Mesenchymal stem cell (in vitro differentiated cells and primary cell): ENCODE results near the gene MGMT.

Source experiments
- DNase-seq: peaks from one replicate; pipeline ENCODE4 v3.0.0-alpha.2; 2013
- H2AFZ ChIP-seq: one replicate; pipeline ENCODE4 v1.6.1; 2013; ENCODE audit warnings: low read depth, mild to moderate bottlenecking, control low read depth, inconsistent platforms, low read length, moderate library complexity
- H2AK5ac ChIP-seq: 2 replicates; pipeline ENCODE4 v1.6.1; 2013; ENCODE audit warnings: low read length, moderate library complexity, mild to moderate bottlenecking, inconsistent platforms; ENCODE audit not compliant: severe bottlenecking
- H2BK120ac ChIP-seq: one replicate; pipeline ENCODE4 v1.6.1; 2013; ENCODE audit warnings: low read depth, mild to moderate bottlenecking, inconsistent platforms, low read length, moderate library complexity
- H2BK12ac ChIP-seq, 2 experiments: one replicate each; pipeline ENCODE4 v1.6.1; 2013; ENCODE audit warnings: inconsistent platforms in 2 of 2, low read length in 2 of 2, mild to moderate bottlenecking in 2 of 2, moderate library complexity in 2 of 2, control low read depth in 1 of 2
- H2BK15ac ChIP-seq: one replicate; pipeline ENCODE4 v1.6.1; 2013; ENCODE audit warnings: mild to moderate bottlenecking, low read depth, inconsistent platforms; ENCODE audit not compliant: poor library complexity, severe bottlenecking
- H2BK5ac ChIP-seq: 2 replicates; pipeline ENCODE4 v1.6.1; 2013; ENCODE audit warnings: low read depth, mild to moderate bottlenecking, low read length, control low read depth, inconsistent platforms; ENCODE audit not compliant: poor library complexity, severe bottlenecking
- H3K14ac ChIP-seq, 2 experiments: one replicate each; pipeline ENCODE4 v1.6.1; 2013; ENCODE audit warnings: inconsistent platforms in 2 of 2, low read length in 2 of 2, control low read depth in 1 of 2, mild to moderate bottlenecking in 1 of 2, moderate library complexity in 1 of 2
- H3K18ac ChIP-seq, 2 experiments: one replicate each; pipeline ENCODE4 v1.6.1; 2013; ENCODE audit warnings: inconsistent platforms in 2 of 2, low read length in 2 of 2, control low read depth in 1 of 2, low read depth in 1 of 2, mild to moderate bottlenecking in 1 of 2
- H3K23ac ChIP-seq, 2 experiments: one replicate each; pipeline ENCODE4 v1.6.1; 2013; ENCODE audit warnings: inconsistent platforms in 2 of 2, low read length in 2 of 2, mild to moderate bottlenecking in 2 of 2, moderate library complexity in 2 of 2, control low read depth in 1 of 2
- H3K27ac ChIP-seq: 2 replicates; pipeline ENCODE4 v1.5.1; 2013; ENCODE audit warnings: mild to moderate bottlenecking, moderate library complexity, low read length, control low read depth, inconsistent platforms; ENCODE audit not compliant: poor library complexity, severe bottlenecking
- H3K27me3 ChIP-seq, 2 experiments: 2 replicates each; pipeline versions ENCODE4 v1.6.1 to v1.7.0; 2013; ENCODE audit warnings: low read length in 2 of 2, mild to moderate bottlenecking in 2 of 2, moderate library complexity in 2 of 2, control low read depth in 1 of 2, inconsistent platforms in 1 of 2; ENCODE audit not compliant: control insufficient read depth in 1 of 2, insufficient read depth in 1 of 2
- H3K36me3 ChIP-seq, 2 experiments: 2 replicates each; pipeline versions ENCODE4 v1.6.1 to v1.7.0; 2013; ENCODE audit warnings: low read length in 2 of 2, control low read depth in 1 of 2, inconsistent platforms in 1 of 2, low read depth in 1 of 2, mild to moderate bottlenecking in 1 of 2; ENCODE audit not compliant: insufficient read depth in 2 of 2, control insufficient read depth in 1 of 2
- H3K4ac ChIP-seq, 2 experiments: one replicate each; pipeline ENCODE4 v1.6.1; 2013; ENCODE audit warnings: inconsistent platforms in 2 of 2, low read length in 2 of 2, mild to moderate bottlenecking in 2 of 2, moderate library complexity in 2 of 2, control low read depth in 1 of 2, low read depth in 1 of 2
- H3K4me1 ChIP-seq: 2 replicates; pipeline ENCODE4 v1.6.1; 2013; ENCODE audit warnings: low read depth, low read length, control low read depth; ENCODE audit not compliant: control insufficient read depth, insufficient read depth
- H3K4me2 ChIP-seq: 2 replicates; pipeline ENCODE4 v1.6.1; 2013; ENCODE audit warnings: low read length, mild to moderate bottlenecking, inconsistent platforms; ENCODE audit not compliant: poor library complexity, severe bottlenecking
- H3K4me3 ChIP-seq, 2 experiments: 2 replicates each; pipeline versions ENCODE4 v1.5.1 to v1.7.0; 2013; ENCODE audit warnings: low read length in 2 of 2, mild to moderate bottlenecking in 2 of 2, control low read depth in 1 of 2, low read depth in 1 of 2; ENCODE audit not compliant: insufficient read depth in 1 of 2
- H3K79me1 ChIP-seq: replicated peaks from 2 replicates; pipeline ENCODE4 v1.6.1; 2013; ENCODE audit warnings: mild to moderate bottlenecking, control low read depth, low read length, inconsistent platforms; ENCODE audit not compliant: poor library complexity, severe bottlenecking
- H3K9ac ChIP-seq: 2 replicates; pipeline ENCODE4 v1.7.0; 2013; ENCODE audit warnings: mild to moderate bottlenecking, low read length, moderate library complexity
- H3K9me3 ChIP-seq: 2 replicates; pipeline ENCODE4 v1.7.0; 2013; ENCODE audit warnings: mild to moderate bottlenecking, low read length; ENCODE audit not compliant: control insufficient read depth
- H4K8ac ChIP-seq: one replicate; pipeline ENCODE4 v1.6.1; 2013; ENCODE audit warnings: inconsistent platforms, mild to moderate bottlenecking, low read length, moderate library complexity
- H4K91ac ChIP-seq: one replicate; pipeline ENCODE4 v1.6.1; 2013; ENCODE audit warnings: mild to moderate bottlenecking, low read length, inconsistent platforms
- WGBS: methylation state at CpG from one replicate; pipeline ENCODE4 v1.1.7; 2013; ENCODE audit warnings: mixed read lengths; 5-methylcytosine and 5-hydroxymethylcytosine counted together

The MGMT gene

GRCh38 chr10:129641351-129641750 lies 174.3 kb downstream of the MGMT start:
- Histone ChIP-seq H4K91ac (no peak overlapping the region), H3K4me2 (no peak overlapping the region), H3K9me3 (peaks cover 1% of the 10 kb centered on the region), H2BK5ac (no peak overlapping the region), H3K4me3 (no peak overlapping the region), H3K27ac (no peak overlapping the region), H3K4ac (no peak overlapping the region), H3K36me3 (peaks cover under 1 to 6% of the 10 kb centered on the region in 2 experiments), H3K4me1 (peaks cover 10% of the 10 kb centered on the region), H3K14ac (no peak overlapping the region), H2BK15ac (no peak overlapping the region), H2BK12ac (no peak overlapping the region), H2AK5ac (no peak overlapping the region), H3K9ac (no peak overlapping the region), H3K79me1 (peaks cover 5% of the 10 kb centered on the region), H2AFZ (no peak overlapping the region), H4K8ac (no peak overlapping the region), H3K18ac (no peak overlapping the region), H2BK120ac (no peak overlapping the region), H3K23ac (no peak overlapping the region), H3K27me3 (no peaks in the 10 kb centered on the region)
- no CpG with 5 or more reads among the region's 2 CpGs for WGBS
- DNase-seq = no peak

- H3K36me3 ChIP-seq = peaks cover 0 to 6% of the 10 kb centered on the region in 2 experiments
- peak overlapping the region; percentile 36 for H3K27ac ChIP-seq
- no peak overlapping the region for H2AK5ac ChIP-seq
- H4K8ac ChIP-seq = no peak overlapping the region
- no peak overlapping the region for H2BK5ac ChIP-seq
- no peak overlapping the region for H2BK12ac ChIP-seq
- H3K9ac ChIP-seq = no peak overlapping the region
- no peak overlapping the region for H3K23ac ChIP-seq
- H3K18ac ChIP-seq = no peak overlapping the region
- DNase-seq = no peak
- H2BK15ac ChIP-seq = no peak overlapping the region
- H3K4me3 ChIP-seq = no peak overlapping the region
- H4K91ac ChIP-seq = no peak overlapping the region
- H3K27me3 ChIP-seq = no peaks in the 10 kb centered on the region
- H3K79me1 ChIP-seq = peaks cover 5% of the 10 kb centered on the region
- no peak overlapping the region for H2AFZ ChIP-seq
- H3K9me3 ChIP-seq = no peaks in the 10 kb centered on the region
- no peak overlapping the region for H3K4ac ChIP-seq
- WGBS = 92% methylated on average over 8 of the region's 8 CpGs
- no peak overlapping the region for H2BK120ac ChIP-seq
- H3K14ac ChIP-seq = no peak overlapping the region
- peaks cover 10% of the 10 kb centered on the region for H3K4me1 ChIP-seq
- no peak overlapping the region for H3K4me2 ChIP-seq
Observed at GRCh38 chr10:129641982-129642381, 174.9 kb downstream of the MGMT start.

GRCh38 chr10:129642427-129642826 lies 175.4 kb downstream of the MGMT start:
- no peak for DNase-seq
- Histone ChIP-seq H2BK15ac (no peak overlapping the region), H3K4me3 (no peak overlapping the region), H3K4me2 (no peak overlapping the region), H3K18ac (no peak overlapping the region), H3K27ac (no peak overlapping the region), H2BK12ac (no peak overlapping the region), H4K8ac (no peak overlapping the region), H3K27me3 (no peaks in the 10 kb centered on the region), H2AFZ (no peak overlapping the region), H2BK5ac (no peak overlapping the region), H3K36me3 (peaks cover 0 to 6% of the 10 kb centered on the region in 2 experiments), H2AK5ac (no peak overlapping the region), H3K9ac (no peak overlapping the region), H3K9me3 (no peaks in the 10 kb centered on the region), H3K79me1 (peaks cover 5% of the 10 kb centered on the region), H3K14ac (no peak overlapping the region), H4K91ac (no peak overlapping the region), H3K4ac (no peak overlapping the region), H3K23ac (no peak overlapping the region), H3K4me1 (peaks cover 10% of the 10 kb centered on the region), H2BK120ac (no peak overlapping the region)
- WGBS = 71% methylated on average over 3 of the region's 3 CpGs

- Histone ChIP-seq H3K14ac (peak overlapping the region in 1 of 2 experiments; percentile 19), H2AFZ (no peak overlapping the region), H2BK12ac (no peak overlapping the region), H3K36me3 (peaks cover 0 to 6% of the 10 kb centered on the region in 2 experiments), H2BK5ac (no peak overlapping the region), H3K4me1 (peaks cover 10% of the 10 kb centered on the region), H2BK15ac (no peak overlapping the region), H3K9ac (no peak overlapping the region), H3K9me3 (no peaks in the 10 kb centered on the region), H3K23ac (no peak overlapping the region), H4K91ac (no peak overlapping the region), H3K4ac (no peak overlapping the region), H3K4me3 (no peak overlapping the region), H3K27me3 (no peaks in the 10 kb centered on the region), H4K8ac (no peak overlapping the region), H3K27ac (no peak overlapping the region), H3K79me1 (peaks cover 5% of the 10 kb centered on the region), H3K4me2 (no peak overlapping the region), H3K18ac (no peak overlapping the region), H2BK120ac (no peak overlapping the region), H2AK5ac (peak overlapping the region; percentile 1)
- DNase-seq = no peak
- 90% methylated on average over 8 of the region's 8 CpGs for WGBS
Observed at GRCh38 chr10:129643266-129643665, 176.2 kb downstream of the MGMT start.
